Germinal center (tissue), 1 donor: ENCODE measurements around the gene CACFD1.
"Not testable (repeated sequence)": the region's sequence is repeated elsewhere in the genome, so short reads cannot be mapped to it uniquely, and the experiment has no call there.

Experiments
- DNase-seq: peaks from one replicate; pipeline ENCODE4 v3.0.0; 2012; ENCODE audit warnings: mixed read lengths, low spot score

CACFD1 gene

DNA sequence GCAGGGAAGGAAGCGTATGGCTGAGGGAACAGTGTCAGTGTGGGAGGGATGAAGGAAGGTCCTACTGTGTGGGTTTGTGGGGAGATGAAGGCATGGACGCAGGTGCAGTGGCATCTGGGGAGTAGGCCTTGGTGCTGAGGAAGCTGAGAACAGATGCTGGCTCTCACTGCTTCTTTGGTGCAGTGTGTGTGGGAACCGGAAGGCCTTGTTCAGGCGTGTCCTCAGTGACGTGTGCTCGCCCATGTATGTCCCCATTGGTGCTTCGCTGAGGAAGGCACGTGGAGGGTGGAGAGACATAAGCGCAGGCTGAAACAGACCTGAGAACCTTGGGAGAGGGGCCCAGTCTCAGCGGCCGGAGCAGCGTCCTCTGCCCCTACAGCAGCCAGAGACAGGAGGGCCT lies 18.9 kb upstream of the CACFD1 start:
- peak; percentile 88 for DNase-seq

DNA sequence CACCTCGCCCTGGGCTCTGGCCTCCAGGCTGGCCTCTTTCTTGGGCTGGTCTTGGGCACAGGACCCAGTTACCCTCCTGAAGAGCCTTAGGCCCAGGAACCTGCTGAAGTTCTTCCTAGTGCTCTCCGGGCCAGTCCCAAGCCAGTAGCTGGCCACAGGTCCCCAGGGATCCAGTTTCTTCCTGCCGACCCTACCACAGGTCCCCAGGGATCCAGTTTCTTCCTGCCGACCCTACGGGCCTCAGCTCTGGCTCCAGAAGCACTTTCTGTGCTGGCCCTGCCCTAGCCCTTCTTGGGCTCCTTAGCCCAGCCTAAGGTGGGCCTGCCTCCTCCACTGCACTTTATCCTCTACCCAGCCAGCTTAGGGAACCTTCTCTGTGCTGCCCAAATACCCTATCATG lies 18.2 kb upstream of the CACFD1 start:
- no peak for DNase-seq

DNA sequence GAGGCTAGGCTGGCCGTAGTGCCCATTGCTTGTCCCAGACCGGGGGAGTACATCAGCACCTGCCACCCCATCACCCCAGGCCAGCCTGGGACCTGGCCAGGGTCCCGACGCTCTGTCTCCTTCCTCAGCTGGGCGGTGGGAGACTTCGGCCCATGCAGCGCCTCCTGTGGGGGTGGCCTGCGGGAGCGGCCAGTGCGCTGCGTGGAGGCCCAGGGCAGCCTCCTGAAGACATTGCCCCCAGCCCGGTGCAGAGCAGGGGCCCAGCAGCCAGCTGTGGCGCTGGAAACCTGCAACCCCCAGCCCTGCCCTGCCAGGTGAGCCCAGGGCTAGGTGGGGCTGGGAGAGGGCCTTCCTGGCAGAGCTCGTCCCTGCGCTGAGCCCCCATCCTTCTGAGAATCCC lies 16.5 kb upstream of the CACFD1 start:
- no peak for DNase-seq

DNA sequence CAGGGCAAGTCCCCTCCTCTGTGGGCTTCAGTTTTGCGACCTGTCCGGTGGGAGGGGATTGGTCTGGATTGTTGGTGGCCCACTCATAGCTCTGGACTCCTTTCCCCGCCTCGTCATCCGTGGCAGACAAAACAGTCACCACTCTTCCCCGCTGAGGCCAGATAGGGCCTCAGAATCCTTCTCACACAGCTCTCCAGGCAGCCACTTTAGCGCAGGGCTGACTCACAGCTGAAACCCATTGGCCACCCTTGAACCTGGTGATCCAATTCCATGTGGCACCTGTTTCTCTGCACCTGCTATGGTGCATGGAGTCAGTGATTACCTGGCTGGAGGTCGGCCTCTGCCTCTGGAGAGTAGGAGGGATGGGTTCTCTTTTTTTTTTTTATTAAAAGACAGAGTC lies 15.8 kb upstream of the CACFD1 start:
- DNase-seq = no peak

DNA sequence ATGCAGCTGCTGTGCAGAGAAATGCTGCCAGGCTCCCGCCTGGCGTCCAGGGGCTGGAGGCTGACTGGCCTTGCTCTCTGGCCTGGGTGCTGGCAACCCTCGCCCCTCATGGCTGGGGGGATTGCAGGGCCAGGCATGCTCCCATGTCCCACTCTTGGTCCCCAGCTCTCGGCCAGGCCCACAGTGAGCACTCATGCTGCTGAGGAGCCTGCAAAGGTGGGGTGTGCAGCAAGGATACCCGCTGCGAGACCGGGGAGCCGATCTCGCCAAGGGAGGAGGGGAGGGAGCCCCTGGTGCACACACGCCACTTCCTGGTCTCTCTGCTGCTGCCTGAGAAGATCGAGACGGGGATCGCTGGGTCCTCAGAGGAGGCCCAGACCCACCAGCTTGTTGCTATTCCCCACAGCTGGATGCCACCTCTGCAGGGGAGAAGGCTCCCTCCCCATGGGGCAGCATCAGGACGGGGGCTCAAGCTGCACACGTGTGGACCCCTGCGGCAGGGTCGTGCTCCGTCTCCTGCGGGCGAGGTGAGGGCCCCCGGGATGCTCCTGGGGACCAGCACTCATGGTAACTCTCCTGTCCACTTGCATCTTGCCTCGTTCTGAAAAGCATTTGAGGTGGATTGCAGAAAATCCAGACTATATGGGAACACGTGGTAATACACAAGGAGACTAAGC lies 14.3 kb upstream of the CACFD1 start:
- no peak for DNase-seq

DNA sequence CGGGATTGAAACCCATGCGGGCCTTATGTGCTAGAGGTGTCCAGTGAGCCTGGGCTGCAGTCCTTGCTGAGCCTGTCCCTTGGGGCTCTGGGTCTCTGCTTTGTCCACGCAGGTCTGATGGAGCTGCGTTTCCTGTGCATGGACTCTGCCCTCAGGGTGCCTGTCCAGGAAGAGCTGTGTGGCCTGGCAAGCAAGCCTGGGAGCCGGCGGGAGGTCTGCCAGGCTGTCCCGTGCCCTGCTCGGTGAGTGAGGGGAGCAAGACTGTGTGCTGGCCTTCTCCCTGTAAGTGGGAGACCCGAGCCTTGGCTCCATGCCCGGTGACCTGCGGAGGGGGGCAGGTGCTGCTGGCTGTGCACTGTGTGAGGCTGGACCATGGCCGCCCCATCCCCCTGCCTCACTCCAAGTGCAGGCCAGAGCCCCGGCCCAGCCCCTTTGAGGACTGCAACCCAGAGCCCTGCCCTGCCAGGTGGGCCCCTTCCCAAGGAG lies 11.2 kb upstream of the CACFD1 start:
- no peak for DNase-seq

DNA sequence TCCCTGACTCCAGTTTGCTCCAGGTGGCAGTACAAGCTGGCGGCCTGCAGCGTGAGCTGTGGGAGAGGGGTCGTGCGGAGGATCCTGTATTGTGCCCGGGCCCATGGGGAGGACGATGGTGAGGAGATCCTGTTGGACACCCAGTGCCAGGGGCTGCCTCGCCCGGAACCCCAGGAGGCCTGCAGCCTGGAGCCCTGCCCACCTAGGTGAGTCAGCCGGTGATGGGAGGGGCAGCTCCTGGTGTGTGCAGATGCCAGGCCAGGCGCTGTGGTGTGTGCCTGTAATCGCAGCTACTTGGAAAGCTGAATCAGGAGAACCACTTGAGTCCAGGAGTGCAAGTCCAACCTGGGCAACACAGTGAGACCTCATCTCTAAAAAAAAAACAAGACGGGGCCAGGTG lies 10.0 kb upstream of the CACFD1 start:
- no peak for DNase-seq

DNA sequence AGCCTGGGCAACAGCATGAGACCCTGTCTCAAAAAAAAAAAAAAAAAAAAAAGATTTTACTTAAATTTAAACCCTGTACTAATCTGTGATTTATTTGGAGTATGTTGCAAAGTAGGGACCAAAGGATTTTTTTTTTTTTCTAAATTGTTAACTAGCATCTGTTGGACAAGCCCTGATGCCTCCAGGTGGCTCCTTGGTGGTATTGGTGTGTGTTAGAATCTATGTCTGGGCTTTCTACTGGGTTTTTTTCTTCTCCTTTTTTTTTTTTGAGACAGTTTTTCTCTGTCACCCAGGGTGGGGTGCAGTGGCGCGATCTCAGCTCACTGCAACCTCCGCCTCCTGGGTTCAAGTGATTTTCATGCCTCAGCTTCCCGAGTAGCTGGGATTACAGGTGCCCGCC lies 7.9 kb upstream of the CACFD1 start:
- DNase-seq = not testable (repeated sequence)

DNA sequence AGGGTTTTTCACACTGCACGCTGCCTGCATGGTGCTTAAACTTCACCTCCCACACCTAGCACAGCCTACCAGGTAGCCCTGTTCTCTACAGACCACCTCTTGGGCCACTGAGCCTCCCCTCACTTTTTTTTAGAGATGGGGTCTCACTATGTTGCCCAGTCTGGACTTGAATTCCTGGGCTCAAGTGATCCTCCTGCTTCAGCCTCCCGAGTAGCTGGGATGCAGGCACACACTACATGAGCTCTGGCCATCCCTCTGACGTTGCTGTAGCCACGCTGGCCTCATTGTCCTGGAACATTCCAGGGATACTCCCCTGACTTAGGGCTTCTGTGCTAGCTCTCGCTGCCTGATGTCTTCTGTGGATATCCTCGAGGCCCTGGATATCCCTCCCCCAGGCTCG lies 7.2 kb upstream of the CACFD1 start:
- DNase-seq = no peak

GRCh38 chr9:133453651-133454050 lies 6.1 kb upstream of the CACFD1 start:
- DNase-seq = no peak

DNA sequence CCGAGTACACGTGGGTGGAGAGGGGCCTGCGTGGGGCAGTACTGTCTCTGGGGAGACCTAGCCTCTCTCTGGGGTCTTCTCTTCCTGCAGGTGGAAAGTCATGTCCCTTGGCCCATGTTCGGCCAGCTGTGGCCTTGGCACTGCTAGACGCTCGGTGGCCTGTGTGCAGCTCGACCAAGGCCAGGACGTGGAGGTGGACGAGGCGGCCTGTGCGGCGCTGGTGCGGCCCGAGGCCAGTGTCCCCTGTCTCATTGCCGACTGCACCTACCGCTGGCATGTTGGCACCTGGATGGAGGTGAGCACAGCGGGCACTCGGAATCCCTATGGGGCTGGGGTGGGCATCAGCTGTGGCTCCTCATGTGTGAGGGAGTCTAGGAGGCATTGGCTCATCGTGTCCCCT lies 5.5 kb upstream of the CACFD1 start:
- no peak for DNase-seq

DNA sequence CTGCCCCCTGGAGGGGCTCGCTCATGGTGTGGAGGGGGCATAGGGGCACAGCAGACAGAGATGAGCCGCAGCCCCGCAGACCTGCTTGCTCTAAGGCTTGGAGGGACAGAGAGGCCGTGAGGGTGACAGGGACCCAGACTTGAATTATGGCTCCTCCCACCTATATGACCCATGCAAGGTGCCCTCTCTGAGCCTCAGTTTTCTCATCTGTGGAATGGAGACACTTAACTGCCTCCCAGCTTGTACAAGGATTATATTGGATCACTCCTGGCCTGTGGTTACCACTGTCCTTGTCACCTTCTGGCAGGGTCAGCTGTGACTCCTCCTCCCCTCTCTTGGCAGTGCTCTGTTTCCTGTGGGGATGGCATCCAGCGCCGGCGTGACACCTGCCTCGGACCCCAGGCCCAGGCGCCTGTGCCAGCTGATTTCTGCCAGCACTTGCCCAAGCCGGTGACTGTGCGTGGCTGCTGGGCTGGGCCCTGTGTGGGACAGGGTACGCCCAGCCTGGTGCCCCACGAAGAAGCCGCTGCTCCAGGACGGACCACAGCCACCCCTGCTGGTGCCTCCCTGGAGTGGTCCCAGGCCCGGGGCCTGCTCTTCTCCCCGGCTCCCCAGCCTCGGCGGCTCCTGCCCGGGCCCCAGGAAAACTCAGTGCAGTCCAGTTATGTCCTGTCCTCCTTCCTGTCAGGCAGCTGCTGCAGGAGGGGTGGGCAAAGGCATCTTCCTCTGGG lies 4.7 kb upstream of the CACFD1 start:
- no peak for DNase-seq

DNA sequence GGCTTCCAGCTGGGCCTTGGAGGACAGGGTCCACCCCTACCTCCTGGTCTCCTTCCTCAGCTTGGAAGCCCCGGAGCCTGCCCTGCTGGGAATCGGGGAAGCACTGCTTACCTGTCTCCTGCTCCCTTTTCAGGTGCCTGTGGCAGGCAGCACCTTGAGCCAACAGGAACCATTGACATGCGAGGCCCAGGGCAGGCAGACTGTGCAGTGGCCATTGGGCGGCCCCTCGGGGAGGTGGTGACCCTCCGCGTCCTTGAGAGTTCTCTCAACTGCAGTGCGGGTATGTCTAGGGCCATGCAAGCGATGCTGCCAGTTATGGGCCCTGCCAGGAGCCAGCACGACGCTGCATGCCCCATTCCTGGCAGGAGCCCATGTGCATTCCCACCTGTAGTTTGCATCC lies 3.8 kb upstream of the CACFD1 start:
- DNase-seq = no peak

DNA sequence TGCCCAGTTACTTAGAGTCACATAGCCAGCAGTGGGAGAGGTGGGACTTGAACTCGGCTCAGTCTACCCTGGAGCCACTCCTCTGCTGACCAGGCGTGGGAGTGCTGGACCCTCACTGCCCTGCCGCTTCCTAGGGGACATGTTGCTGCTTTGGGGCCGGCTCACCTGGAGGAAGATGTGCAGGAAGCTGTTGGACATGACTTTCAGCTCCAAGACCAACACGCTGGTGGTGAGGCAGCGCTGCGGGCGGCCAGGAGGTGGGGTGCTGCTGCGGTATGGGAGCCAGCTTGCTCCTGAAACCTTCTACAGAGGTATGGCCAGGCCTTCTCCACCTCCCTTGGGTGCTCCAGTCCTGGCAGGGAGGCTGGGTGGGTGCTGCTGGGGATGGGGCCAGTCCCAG lies 3.4 kb upstream of the CACFD1 start:
- DNase-seq = no peak

DNA sequence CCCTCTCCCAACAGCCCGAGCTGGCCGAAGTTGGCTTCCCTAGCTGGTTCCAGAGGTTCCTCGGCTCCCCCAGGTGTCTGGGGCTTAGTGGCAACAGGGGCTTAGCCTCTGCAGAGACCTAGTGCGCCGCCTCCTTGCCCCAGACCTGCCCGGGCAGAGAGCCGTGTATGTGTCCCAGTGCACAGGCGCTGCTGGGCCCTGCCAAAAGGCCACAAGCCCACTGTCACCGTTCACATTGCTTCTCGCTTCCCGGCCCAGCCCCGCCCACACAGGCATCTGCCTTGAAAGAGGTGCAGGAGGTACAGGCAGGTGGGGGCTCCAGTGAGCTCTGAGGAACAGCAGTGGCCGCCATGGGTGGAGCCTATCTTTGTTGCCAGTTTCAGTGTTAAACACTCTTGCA lies 2.5 kb upstream of the CACFD1 start:
- DNase-seq = no peak

DNA sequence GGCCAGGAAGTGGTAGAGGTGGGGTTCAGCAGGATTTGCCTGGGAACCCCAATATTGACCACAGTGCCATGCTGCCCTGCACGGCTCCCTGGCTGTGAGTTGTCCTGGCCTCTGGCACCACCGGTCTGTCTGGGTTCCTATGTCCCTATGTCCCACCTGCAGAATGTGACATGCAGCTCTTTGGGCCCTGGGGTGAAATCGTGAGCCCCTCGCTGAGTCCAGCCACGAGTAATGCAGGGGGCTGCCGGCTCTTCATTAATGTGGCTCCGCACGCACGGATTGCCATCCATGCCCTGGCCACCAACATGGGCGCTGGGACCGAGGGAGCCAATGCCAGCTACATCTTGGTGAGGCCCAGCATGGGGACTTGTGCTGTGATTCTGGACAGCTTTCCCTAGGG lies 2.0 kb upstream of the CACFD1 start:
- no peak for DNase-seq

DNA sequence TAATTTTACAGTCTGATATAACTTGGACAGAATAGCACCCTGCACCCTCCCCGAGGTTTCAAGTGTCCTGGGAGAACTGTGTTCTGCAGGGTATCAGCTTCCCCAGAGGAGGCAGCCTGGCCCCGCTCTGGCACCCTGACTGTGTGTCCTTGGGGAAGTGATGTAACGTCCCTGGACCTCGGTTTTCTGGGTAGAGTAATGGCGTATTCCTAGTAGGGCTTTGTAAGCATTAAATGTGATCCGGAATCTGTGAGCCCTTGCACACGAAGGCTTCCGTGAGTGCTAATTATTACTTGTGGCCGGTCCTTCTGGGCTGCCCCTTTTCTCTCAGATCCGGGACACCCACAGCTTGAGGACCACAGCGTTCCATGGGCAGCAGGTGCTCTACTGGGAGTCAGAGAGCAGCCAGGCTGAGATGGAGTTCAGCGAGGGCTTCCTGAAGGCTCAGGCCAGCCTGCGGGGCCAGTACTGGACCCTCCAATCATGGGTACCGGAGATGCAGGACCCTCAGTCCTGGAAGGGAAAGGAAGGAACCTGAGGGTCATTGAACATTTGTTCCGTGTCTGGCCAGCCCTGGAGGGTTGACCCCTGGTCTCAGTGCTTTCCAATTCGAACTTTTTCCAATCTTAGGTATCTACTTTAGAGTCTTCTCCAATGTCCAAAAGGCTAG lies 1.0 kb upstream of the CACFD1 start:
- no peak for DNase-seq

DNA sequence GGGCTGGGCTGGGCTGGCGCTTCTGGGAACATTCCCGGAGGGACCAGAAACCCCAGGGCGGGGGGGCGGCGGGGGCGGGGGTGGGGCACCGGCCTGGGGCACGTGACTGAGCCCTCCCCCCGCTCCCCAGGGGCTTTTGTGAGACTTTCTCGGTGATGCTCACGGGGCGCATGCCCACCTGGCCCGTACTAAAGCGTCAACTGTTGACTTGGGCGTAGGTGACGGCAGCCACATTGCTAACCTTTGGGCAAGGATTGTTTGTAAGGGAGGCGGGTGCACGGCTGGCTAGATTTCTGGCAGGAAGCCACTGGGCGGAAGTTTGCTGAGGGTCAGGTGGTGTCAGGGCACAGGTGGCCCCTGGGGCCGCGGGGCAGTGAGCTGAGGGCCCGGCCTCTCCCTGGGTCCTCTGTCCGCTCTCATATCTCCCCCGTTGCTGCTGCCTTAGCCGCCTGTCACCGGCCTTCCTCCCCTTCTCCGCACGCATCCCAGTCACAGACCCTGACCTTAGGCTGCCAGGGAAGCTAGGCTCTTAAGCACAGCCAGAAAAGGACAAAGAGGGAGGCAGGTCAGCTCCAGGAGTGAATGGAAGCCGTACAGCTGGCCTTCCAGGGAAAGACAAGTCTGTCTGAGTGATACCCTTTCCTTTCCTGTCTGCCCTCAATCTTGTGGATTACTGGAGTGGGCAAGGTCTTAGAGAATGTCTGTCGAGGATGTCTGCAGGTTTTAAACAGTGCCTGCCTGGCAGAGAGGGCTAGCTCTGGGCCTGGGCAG lies 812 bp downstream of the CACFD1 start:
- DNase-seq = peak; percentile 88

GRCh38 chr9:133461975-133462374 lies 2.2 kb downstream of the CACFD1 start:
- no peak for DNase-seq

GRCh38 chr9:133463234-133463863 lies 3.6 kb downstream of the CACFD1 start:
- DNase-seq = peak; percentile 40

GRCh38 chr9:133463864-133464615 lies 4.3 kb downstream of the CACFD1 start:
- DNase-seq = no peak
